NB4 (cell line): ENCODE data around the gene EZR.

ENCODE experiments used
- MAX ChIP-seq: IDR thresholded peaks from 2 replicates; pipeline ENCODE4 v1.6.1; 2011; ENCODE audit warnings: low read depth, low read length
- MYC ChIP-seq: IDR thresholded peaks from 2 replicates; pipeline ENCODE4 v1.6.1; 2011; ENCODE audit warnings: low read depth, low read length
- POLR2A ChIP-seq: IDR thresholded peaks from 2 replicates; pipeline ENCODE4 v1.6.1; 2011; ENCODE audit warnings: mild to moderate bottlenecking; ENCODE audit not compliant: insufficient read length; ENCODE audit errors: extremely low read depth
- TF ChIP-seq, protein P1 (sequence below): IDR thresholded peaks from one replicate; pipeline ENCODE4 v1.5.1; 2012; ENCODE audit warnings: low read depth, low read length

DNA sequence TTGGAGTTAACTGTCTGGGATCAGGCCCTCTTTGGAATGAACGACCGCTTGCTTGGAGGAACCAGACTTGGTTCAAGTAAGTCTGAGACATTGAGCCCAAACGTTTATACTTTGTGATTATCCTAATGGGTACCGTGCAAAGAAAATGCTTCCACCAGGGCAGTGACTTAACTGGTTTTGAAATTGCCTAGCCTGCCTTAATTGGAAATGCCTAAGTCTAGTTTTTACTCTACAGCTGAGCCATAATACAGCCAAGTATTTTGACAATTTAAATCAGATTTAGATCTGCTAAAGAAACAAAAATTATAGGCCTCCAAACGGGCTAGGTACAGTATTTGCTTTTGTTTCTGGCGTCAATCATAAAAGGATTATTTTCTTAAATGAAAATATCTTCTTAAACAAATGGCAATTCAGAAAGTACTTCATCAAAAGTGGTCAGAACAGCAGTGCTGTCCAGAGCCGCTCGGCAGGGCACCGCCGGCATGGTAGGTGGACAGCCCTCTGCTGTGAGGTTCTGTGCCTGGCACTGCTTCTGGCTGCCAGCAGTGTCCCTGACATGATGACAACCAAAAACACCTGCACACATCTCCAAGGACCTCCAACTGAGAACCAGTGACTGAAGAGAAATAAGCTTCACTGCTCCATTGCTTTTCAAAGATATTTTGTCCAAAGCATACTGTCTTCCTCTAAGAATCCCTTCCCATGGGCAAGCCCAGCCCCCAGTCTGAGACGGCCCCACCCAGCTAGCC, 55.6 kb downstream of the EZR start:
- TF ChIP-seq, protein P1, sequence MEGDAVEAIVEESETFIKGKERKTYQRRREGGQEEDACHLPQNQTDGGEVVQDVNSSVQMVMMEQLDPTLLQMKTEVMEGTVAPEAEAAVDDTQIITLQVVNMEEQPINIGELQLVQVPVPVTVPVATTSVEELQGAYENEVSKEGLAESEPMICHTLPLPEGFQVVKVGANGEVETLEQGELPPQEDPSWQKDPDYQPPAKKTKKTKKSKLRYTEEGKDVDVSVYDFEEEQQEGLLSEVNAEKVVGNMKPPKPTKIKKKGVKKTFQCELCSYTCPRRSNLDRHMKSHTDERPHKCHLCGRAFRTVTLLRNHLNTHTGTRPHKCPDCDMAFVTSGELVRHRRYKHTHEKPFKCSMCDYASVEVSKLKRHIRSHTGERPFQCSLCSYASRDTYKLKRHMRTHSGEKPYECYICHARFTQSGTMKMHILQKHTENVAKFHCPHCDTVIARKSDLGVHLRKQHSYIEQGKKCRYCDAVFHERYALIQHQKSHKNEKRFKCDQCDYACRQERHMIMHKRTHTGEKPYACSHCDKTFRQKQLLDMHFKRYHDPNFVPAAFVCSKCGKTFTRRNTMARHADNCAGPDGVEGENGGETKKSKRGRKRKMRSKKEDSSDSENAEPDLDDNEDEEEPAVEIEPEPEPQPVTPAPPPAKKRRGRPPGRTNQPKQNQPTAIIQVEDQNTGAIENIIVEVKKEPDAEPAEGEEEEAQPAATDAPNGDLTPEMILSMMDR = no peak
- TF ChIP-seq MAX (no peak), POLR2A (no peak), MYC (no peak)
